H1 (cell line): ENCODE data around the gene MAGEC2. TPM values are rescaled to one million over a fixed set of nuclear protein-coding genes. Genes with fewer than 3 reads are reported as not detected.

ENCODE experiments used
- CBX5 ChIP-seq: fragments of 300-800, 300-1000 bp; sonication (generic); IDR thresholded peaks from 2 replicates; pipeline ENCODE4 v1.7.1; 2016; ENCODE audit warnings: antibody characterized with exemption, low read length, low read depth
- EGR1 ChIP-seq: IDR thresholded peaks from 2 replicates; pipeline ENCODE4 v1.6.1; 2011; ENCODE audit warnings: low read depth, low read length, borderline replicate concordance
- JUN ChIP-seq: IDR thresholded peaks from 2 replicates; pipeline ENCODE4 v1.6.1; 2011; ENCODE audit warnings: low read depth, mild to moderate bottlenecking, improper control_type of control experiment, low read length
- RAD21 ChIP-seq, 2 experiments: IDR thresholded peaks in 1 of 2; conservative IDR thresholded peaks in 1 of 2; 2 replicates each; pipeline ENCODE4 v1.6.1; 2011; ENCODE audit warnings: low read depth in 2 of 2, low read length in 2 of 2, improper control_type of control experiment in 1 of 2, inconsistent platforms in 1 of 2, mild to moderate bottlenecking in 1 of 2, moderate library complexity in 1 of 2
- polyA plus RNA-seq, 7 experiments: library from polyadenylated mRNA; depleted of rRNA in 3 of 7; stranded (reverse) in 5 of 7; unstranded in 2 of 7; fragments of >200 nt in 5 of 7; fragments of 200-250 nt in 2 of 7; gene quantifications; 1 replicate in 5 of 7; 2 replicates in 1 of 7; 4 replicates in 1 of 7; pipeline versions ENCODE4 v1.2.1 to v1.2.3, GENCODE V29; 2011 to 2013; ENCODE audit warnings: missing spikeins in 2 of 7, mixed read lengths in 2 of 7
- total RNA-seq: library from RNA; stranded (reverse); fragmentation: NEBNext Ultra II Directional; extraction: Animal tissue kit (Norgen Biotek cat#: 25700); gene quantifications from 2 replicates; pipeline ENCODE4 v1.2.1, GENCODE V29; 2021

Gene MAGEC2
- total and polyA plus RNA-seq, 2 of the 8 experiments (the other 6 are each of a cell fraction or from before 2014, with no cell fraction given) = not detected

DNA sequence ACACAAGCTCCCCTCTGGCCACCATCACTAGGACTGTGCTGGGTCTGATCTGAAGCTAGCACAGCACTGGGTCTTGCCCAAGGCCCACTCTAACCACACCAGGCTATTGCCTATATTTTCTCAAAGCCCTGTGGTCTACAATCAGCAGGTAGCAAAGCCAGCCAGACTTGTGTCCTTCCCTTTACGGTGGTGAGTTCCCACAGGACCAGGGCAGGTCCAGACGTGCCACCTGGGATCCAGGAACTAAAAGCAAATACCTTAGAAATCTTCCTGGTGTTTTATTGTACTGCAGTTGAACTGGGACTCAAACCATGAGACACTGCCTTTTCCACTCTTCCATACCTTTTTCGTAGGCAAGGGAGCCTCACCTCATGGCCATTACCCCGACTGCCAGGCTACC is 9.0 kb upstream of the MAGEC2 start (continued):
- no peak for TF ChIP-seq RAD21 (IDR thresholded peaks at IDR 0.05 in 1 of 2, conservative IDR thresholded peaks at IDR 0.05 in 1 of 2; ENCODE audit: low read depth in 2 of 2, low read length in 2 of 2)
- TF ChIP-seq CBX5 = no peak
- no peak for TF ChIP-seq JUN
- TF ChIP-seq EGR1 = no peak
